GM18867 (cell line): ENCODE measurements around the gene RNF151.
"Not testable (repeated sequence)": the region's sequence is repeated elsewhere in the genome, so short reads cannot be mapped to it uniquely, and the experiment has no call there.

ENCODE experiments used
- ATAC-seq: cut with Tn5 transposase; IDR thresholded peaks from one replicate; pipeline ENCODE4 v1.9.1; 2021; ENCODE audit warnings: mild to moderate bottlenecking, moderate library complexity; ENCODE audit not compliant: unreplicated experiment

Gene RNF151

DNA sequence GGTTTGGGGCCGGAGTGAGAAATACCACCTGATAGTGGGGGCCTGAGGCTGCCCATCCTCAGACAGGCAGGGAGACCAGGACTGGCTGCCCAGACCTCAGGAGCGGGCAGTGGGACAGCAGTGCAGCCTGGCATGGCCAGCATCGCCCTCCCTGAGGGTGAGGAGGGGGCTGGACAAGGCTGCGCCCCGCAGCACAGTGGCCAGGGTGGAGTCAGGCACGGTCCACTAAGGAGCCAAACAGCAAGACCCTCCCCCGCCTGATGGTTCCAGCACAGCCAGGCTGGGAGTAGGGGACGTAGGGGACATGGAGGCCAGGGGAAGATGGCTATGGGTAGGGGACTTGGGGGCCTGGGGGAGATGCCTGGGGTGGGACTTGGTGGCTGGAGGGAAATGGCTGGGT, 39.7 kb downstream of the RNF151 start:
- ATAC-seq: no peak

DNA sequence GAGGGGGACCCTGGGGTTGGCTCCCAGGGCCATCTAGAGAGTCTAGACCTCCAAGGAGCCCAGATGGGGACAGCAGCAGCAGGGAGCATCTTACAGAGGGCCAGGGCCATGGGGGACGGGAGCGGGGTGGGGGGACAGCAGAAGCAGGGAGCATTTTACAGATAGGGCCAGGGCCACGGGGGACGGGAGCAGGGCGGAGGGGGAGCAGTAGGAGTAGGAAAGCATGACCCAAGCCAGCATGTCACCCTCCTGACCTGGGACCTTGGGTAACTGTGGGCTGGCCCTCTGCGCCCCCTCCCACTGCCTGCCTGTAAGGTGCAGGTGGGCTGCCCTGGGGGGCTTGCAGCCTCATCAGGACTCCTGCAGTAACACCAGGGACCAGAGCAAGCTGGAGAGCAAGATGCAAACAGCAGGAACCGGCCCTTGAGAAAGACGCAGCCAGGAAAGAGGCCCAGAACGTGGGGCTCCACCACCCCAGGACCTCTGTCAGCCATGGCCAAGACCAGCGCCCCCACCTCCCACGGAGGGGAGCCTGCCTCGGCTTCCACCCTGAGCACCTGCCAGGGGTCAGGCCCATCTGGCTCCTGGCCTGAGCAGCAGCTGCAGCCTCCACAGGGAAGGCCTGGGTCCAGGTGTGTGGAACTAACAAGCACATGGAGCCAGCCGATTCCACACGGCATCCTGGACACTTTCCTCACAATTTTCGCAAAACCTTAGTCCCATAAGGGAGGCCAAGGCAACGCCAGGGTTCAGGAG, 40.6 kb downstream of the RNF151 start:
- no peak for ATAC-seq

GRCh38 chr16:2008009-2008526, 41.4 kb downstream of the RNF151 start:
- no peak for ATAC-seq

DNA sequence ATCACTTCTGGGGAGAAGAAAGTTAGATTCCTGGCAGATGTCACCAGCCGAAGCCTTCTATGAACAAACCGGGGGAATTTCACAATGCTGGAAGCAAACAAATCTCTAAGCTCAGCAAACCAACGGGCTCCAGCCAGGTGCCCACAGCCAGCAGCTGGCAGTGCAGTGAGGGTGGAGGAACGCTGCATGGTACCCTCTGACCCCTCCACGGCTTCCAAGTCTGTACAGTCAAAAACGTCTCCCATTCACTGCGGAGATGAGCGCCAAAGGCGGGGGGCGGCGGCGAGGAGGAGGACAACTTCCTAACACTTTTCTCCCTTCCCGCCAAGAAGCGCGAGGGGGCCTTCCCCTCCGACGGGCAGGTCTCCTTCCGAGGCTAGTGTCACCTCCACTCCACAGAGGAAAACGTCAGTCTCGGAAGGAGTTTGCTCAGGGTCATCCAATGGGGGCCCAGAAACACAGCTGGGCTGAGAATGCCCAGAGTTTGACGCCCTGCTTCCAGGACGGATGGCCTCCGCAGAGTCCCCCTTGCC, 42.0 kb downstream of the RNF151 start:
- peak; percentile 4 for ATAC-seq

DNA sequence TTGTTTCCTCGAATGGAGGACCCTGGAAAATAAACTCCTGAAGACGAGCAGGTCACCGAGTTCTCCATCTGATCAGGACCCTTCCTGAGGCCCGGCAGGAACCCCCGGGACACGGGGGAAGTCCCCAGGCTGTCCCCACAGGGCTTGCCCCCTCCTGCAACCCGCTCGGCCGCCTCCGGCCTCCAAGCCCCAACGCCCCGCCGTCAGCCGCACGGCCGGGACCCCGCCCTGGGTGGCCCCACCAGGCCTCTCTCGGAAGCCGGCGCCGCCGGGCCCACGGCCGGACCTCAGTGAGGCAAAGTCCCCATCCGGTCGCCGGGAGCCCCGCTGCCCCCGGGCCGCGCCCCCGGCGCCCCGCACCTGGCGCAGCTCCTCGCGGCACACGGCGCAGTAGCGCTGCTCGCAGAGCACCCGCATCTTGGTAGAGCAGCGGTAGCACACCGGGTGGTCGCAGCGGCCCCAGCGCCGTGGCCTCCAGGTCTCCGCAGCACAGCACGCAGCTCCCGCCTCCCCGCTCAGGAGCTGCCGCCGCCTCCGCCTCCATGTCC, 42.6 kb downstream of the RNF151 start:
- peak; percentile 29 for ATAC-seq

DNA sequence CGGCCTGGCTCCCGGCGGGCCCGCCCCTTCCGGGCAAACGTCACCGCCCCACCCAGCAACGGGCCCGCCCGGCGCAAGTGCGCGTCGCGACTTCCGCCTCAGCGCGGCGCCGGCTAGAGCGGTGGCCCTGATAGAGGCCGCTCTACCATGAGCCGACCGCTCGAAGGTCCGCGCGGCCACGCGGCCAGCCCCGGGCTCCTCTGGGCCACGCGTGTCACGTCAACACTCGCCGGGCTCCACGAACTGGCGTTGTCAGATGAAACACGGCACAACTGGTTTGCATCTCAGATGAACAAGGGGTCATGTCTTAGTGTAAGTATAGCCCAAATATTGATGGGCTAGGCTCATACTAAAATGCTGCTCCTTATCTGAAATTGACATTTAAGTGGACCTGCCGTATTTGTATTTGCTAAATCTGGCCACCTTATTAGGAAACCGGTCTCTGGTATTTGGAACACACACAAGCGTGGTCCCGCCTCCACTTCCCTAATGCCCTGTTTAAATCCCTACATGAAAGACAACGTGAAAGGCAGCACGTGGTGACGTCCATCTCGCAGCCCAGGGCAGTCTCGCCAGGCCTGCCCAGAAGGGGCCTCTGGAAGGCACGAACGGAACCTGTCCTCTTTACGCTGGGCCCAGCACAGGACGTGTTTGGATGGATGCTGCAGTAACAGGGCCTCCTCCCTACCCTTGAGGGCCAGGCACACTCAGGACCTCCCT, 43.3 kb downstream of the RNF151 start, which contains the start of gene ZNF598:
ZNF598 (minus strand) TSS at position 31 of the 720 bp plus-strand sequence.
- peak; percentile 85 for ATAC-seq

- not testable (repeated sequence) for ATAC-seq
Observed at GRCh38 chr16:2011726-2012125, 45.1 kb downstream of the RNF151 start.

DNA sequence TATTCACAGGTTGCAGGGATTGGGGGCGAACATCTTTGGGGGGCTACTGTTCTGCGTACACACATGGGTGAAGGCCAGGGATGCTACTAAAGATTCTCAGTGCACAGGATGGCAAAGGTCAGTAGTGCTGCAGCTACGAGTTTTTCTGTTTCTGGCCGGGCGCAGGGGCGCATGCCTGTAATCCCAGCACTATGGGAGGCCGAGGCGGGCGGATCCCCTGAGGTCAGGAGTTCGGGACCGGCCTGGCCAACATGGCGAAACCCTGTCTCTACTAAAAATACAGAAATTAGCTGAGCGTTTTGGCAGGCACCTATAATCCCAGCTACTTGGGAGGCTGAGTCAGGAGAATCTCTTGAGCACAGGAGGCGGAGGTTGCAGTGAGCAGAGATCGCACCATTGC, 46.9 kb downstream of the RNF151 start:
- ATAC-seq: no peak

GRCh38 chr16:2015117-2015946, 48.7 kb downstream of the RNF151 start:
- ATAC-seq: no peak

DNA sequence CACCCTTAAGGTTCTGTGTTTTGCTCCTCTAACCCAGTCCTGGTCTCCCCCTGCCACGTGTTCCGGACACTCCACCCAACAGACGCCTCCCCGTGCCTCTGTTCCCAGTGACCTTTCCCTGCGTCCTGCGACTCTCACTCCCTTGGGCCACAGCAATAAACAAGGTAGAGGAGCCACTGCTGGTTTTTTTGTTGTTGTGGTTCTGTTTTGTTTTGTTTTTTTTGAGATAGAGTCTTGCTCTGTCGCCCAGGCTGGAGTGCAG, 49.2 kb downstream of the RNF151 start:
- ATAC-seq: no peak

DNA sequence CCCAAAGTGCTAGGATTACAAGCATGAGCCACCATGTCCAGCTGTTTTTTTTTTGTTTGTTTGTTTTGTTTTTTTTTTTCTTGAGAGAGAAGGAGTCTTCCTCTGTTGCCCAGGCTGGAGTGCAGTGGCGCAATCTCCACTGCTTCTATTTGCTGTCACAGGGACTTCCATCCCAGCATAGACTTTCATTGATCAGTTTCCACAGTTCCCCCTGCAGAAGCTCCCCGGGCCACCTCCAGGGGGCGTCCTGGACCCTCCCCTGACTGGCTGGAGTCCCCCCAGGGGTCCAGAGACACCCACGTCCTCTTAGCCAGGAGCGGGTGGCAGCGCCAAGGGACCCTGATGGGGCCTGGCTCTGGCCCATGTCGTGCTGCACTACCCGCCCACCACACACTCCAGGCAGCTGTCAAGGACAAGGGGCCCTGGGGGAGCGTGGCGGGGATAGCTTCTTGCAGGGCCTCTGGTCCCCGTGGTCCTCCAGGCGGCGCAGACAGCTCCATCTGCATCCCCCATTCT, 49.8 kb downstream of the RNF151 start:
- no peak for ATAC-seq
